ENCODE data around the gene CATSPERB. TPM values are rescaled to one million over a fixed set of nuclear protein-coding genes. Genes with fewer than 3 reads are reported as not detected.
A peak's percentile ranks its signal among the peaks of the same experiment; 100 is the strongest.
"Not testable (repeated sequence)": the region's sequence is repeated elsewhere in the genome, so short reads cannot be mapped to it uniquely, and the experiment has no call there.

CATSPERB gene
- total RNA-seq, 1 donor from 2014 or later = 0.56 TPM

DNA sequence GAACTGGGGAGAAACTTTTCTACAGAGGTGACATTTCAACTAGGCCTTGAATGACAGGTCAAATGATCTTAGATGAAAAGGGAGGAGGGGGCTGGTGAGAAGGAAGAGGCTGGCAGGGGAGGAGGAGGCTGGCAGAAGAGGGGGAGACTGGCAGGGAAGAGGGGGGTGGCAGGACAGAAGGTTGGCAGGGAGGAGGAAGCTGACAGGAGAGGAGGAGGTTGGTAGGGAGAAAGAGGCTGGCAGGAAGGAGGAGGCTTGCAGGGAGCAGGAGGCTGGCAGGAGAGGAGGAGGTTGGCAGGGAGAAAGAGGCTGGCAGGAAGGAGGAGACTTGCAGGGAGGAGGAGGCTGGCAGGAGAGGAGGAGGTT is 158.4 kb downstream of the CATSPERB start:
- TF ChIP-seq CTCF (IDR thresholded peaks at IDR 0.05; ENCODE audit: unreplicated experiment) = no peak
- Mint-ChIP-seq H3K36me3 (peaks cover 1% of the 10 kb centered on the region), H3K4me1 (peaks cover 7% of the 10 kb centered on the region), H3K27ac (no peak overlapping the region), H3K4me3 (peak overlapping the region; percentile 35), H3K9me3 (peaks cover 5% of the 10 kb centered on the region), H3K27me3 (ENCODE audit: low read depth) (peaks cover 65% of the 10 kb centered on the region)
- DNase-seq (ENCODE audit: low spot score in 2 of 2, unreplicated experiment in 2 of 2) = no peak

- no peak for DNase-seq (ENCODE audit: low spot score in 2 of 2, unreplicated experiment in 2 of 2)
- no peaks in the 10 kb centered on the region for H3K9me3 Mint-ChIP-seq
- H3K27me3 Mint-ChIP-seq (ENCODE audit: low read depth) = peaks cover 47% of the 10 kb centered on the region
- peaks cover 7% of the 10 kb centered on the region for H3K4me1 Mint-ChIP-seq
- no peak overlapping the region for H3K4me3 Mint-ChIP-seq
- no peaks in the 10 kb centered on the region for H3K36me3 Mint-ChIP-seq
- no peak for TF ChIP-seq CTCF (IDR thresholded peaks at IDR 0.05; ENCODE audit: unreplicated experiment)
- no peak overlapping the region for H3K27ac Mint-ChIP-seq
Measured at GRCh38 chr14:91570021-91570420, 161.9 kb downstream of the CATSPERB start.

DNA sequence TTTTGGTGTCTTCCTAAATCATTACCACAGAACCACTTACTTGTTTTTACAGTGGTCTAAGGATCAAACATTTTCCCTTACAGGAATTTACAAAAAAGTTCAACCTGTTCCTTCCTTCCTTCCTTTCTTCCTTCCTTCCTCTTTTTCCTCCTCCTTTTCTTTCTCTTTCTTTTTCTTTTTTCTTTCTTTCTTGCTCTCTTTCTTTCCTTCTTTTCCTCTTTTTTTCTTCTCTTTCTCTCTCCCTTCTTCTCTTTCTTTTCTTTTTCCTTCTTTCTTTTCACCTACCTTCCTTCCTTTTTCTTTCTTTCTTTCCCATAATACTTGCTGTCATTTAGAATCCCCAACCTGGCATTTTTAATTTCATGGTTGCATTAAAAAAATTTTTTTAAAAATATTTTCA is 162.6 kb downstream of the CATSPERB start:
- no peaks in the 10 kb centered on the region for H3K9me3 Mint-ChIP-seq
- no peaks in the 10 kb centered on the region for H3K36me3 Mint-ChIP-seq
- H3K4me3 Mint-ChIP-seq = no peak overlapping the region
- no peak for TF ChIP-seq CTCF (IDR thresholded peaks at IDR 0.05; ENCODE audit: unreplicated experiment)
- DNase-seq (ENCODE audit: low spot score in 2 of 2, unreplicated experiment in 2 of 2) = no peak
- H3K27ac Mint-ChIP-seq = no peak overlapping the region
- peaks cover 39% of the 10 kb centered on the region for H3K27me3 Mint-ChIP-seq (ENCODE audit: low read depth)
- H3K4me1 Mint-ChIP-seq = peaks cover 1% of the 10 kb centered on the region

- no peak for DNase-seq (ENCODE audit: low spot score in 2 of 2, unreplicated experiment in 2 of 2)
- H3K27me3 Mint-ChIP-seq (ENCODE audit: low read depth) = peaks cover 34% of the 10 kb centered on the region
- H3K9me3 Mint-ChIP-seq = peaks cover 4% of the 10 kb centered on the region
- H3K27ac Mint-ChIP-seq = no peak overlapping the region
- no peak for TF ChIP-seq CTCF (IDR thresholded peaks at IDR 0.05; ENCODE audit: unreplicated experiment)
- H3K4me1 Mint-ChIP-seq = no peaks in the 10 kb centered on the region
- H3K36me3 Mint-ChIP-seq = no peaks in the 10 kb centered on the region
- H3K4me3 Mint-ChIP-seq = no peak overlapping the region
Measured at GRCh38 chr14:91568626-91569025, 163.3 kb downstream of the CATSPERB start.

GRCh38 chr14:91567827-91568226 is 164.1 kb downstream of the CATSPERB start:
- H3K27me3 Mint-ChIP-seq (ENCODE audit: low read depth) = peaks cover 27% of the 10 kb centered on the region
- not testable (repeated sequence) for H3K4me1 Mint-ChIP-seq; H3K4me3 Mint-ChIP-seq; H3K9me3 Mint-ChIP-seq; DNase-seq (ENCODE audit: low spot score in 2 of 2, unreplicated experiment in 2 of 2); H3K36me3 Mint-ChIP-seq; H3K27ac Mint-ChIP-seq

- peaks cover 30% of the 10 kb centered on the region for H3K9me3 Mint-ChIP-seq
- H3K27ac Mint-ChIP-seq = no peak overlapping the region
- H3K36me3 Mint-ChIP-seq = no peaks in the 10 kb centered on the region
- no peaks in the 10 kb centered on the region for H3K4me1 Mint-ChIP-seq
- no peaks in the 10 kb centered on the region for H3K27me3 Mint-ChIP-seq (ENCODE audit: low read depth)
- H3K4me3 Mint-ChIP-seq = no peak overlapping the region
- DNase-seq (ENCODE audit: low spot score in 2 of 2, unreplicated experiment in 2 of 2) = no peak
- no peak for TF ChIP-seq CTCF (IDR thresholded peaks at IDR 0.05; ENCODE audit: unreplicated experiment)
Measured at GRCh38 chr14:91555531-91555930, 176.4 kb downstream of the CATSPERB start.

Data from mesothelial cell of epicardium (in vitro differentiated cells).